Upper lobe of left lung (tissue), 4 donors: ENCODE data around the gene KCNJ2.
A peak's percentile ranks its signal among the peaks of the same experiment; 100 is the strongest.

Source experiments
- CTCF ChIP-seq, 6 experiments: fragments of 450-650 bp in 4 of 6; fragments of 200-600 bp in 2 of 6; sonication (generic) in 2 of 6; IDR thresholded peaks; one replicate each; pipeline ENCODE4 v1.5.1; 2016 to 2019; ENCODE audit warnings: antibody characterized with exemption in 6 of 6
- EP300 ChIP-seq, 4 donors: sonication (generic); formaldehyde crosslinking; IDR thresholded peaks; one replicate each; pipeline ENCODE4 v1.5.1; 2017; ENCODE audit warnings: antibody characterized with exemption in 4 of 4, control low read depth in 2 of 4

GRCh38 chr17:70144260-70144846, 25.0 kb upstream of the KCNJ2 start:
- TF ChIP-seq CTCF (IDR thresholded peaks at IDR 0.05) (peak; percentile 42 to 69 (median 63)), EP300 (IDR thresholded peaks at IDR 0.05) (no peak)
